SK-MEL-5 (cell line): ENCODE data around the gene DMD. TPM values are rescaled to one million over a fixed set of nuclear protein-coding genes. Genes with fewer than 3 reads are reported as not detected.

Source experiments
- DNase-seq: peaks from one replicate; pipeline ENCODE4 v3.0.0-alpha.2; 2016; ENCODE audit warnings: low read depth, low spot score
- in situ Hi-C: cut with HindIII; loops from 2 replicates; pipeline ENCODE4 v1.10.0; 2016; ENCODE audit warnings: low sequenced_read_pairs, high pct_unique_total_duplicates, low pct_unique_long_range_greater_than_20kb
- total RNA-seq: library from RNA; depleted of rRNA; stranded (reverse); fragments of >200 nt; shearing (Covaris generic); gene quantifications from 2 replicates; pipeline ENCODE4 v1.2.3, GENCODE V29; 2014

Gene DMD
- total RNA-seq, 1 experiment from 2014 or later: 12.9 TPM

- in situ Hi-C loops: loop anchor here (10.0 kb wide), 1 partner anchor 70 kb away; no protein-coding TSS in a partner anchor
- peak; percentile 71 for DNase-seq
Observed at GRCh38 chrX:33175201-33175600, 36.1 kb downstream of the DMD start.

- DNase-seq: no peak
- in situ Hi-C loops: loop anchor here (10.0 kb wide), 1 partner anchor 66 kb away; no protein-coding TSS in a partner anchor
Observed at GRCh38 chrX:33171041-33171440, 40.3 kb downstream of the DMD start.

- DNase-seq: no peak
- in situ Hi-C loops: no loop called here
Observed at GRCh38 chrX:33161829-33162228, 49.5 kb downstream of the DMD start.

GRCh38 chrX:33160273-33160672 is 51.1 kb downstream of the DMD start:
- in situ Hi-C loops: no loop called here
- no peak for DNase-seq

- DNase-seq: no peak
- in situ Hi-C loops: no loop called here
Observed at GRCh38 chrX:33156152-33156726, 55.1 kb downstream of the DMD start.

GRCh38 chrX:33149580-33149979 is 61.8 kb downstream of the DMD start:
- in situ Hi-C loops: no loop called here
- DNase-seq: no peak

GRCh38 chrX:33149085-33149484 is 62.3 kb downstream of the DMD start:
- in situ Hi-C loops: no loop called here
- no peak for DNase-seq

GRCh38 chrX:33142331-33142730 is 69.0 kb downstream of the DMD start:
- DNase-seq: no peak
- in situ Hi-C loops: no loop called here

- DNase-seq: no peak
- in situ Hi-C loops: no loop called here
Observed at GRCh38 chrX:33138677-33139249, 72.6 kb downstream of the DMD start.

- DNase-seq: no peak
- in situ Hi-C loops: no loop called here
Observed at GRCh38 chrX:33134164-33134563, 77.2 kb downstream of the DMD start.

- DNase-seq: no peak
- in situ Hi-C loops: no loop called here
Observed at GRCh38 chrX:33133320-33133719, 78.0 kb downstream of the DMD start.

GRCh38 chrX:33132569-33132968 is 78.8 kb downstream of the DMD start:
- DNase-seq: no peak
- in situ Hi-C loops: no loop called here

- in situ Hi-C loops: no loop called here
- DNase-seq: no peak
Observed at GRCh38 chrX:33129607-33130006, 81.7 kb downstream of the DMD start.

GRCh38 chrX:33128048-33128805 is 83.1 kb downstream of the DMD start:
- in situ Hi-C loops: no loop called here

GRCh38 chrX:33126469-33126868 is 84.9 kb downstream of the DMD start:
- no peak for DNase-seq
- in situ Hi-C loops: no loop called here

More at GRCh38 chrX:33128048-33128805, 83.1 kb downstream of the DMD start:
- DNase-seq: no peak

- in situ Hi-C loops: loop anchor here (10.0 kb wide), 1 partner anchor 65 kb away; no protein-coding TSS in a partner anchor
- DNase-seq: peak; percentile 21
Observed at GRCh38 chrX:33109858-33110257, 101.5 kb downstream of the DMD start.

- in situ Hi-C loops: loop anchor here (10.0 kb wide), 1 partner anchor 68 kb away; no protein-coding TSS in a partner anchor
Observed at GRCh38 chrX:33106737-33107136, 104.6 kb downstream of the DMD start.

GRCh38 chrX:33095079-33095478 is 116.3 kb downstream of the DMD start:
- no peak for DNase-seq
- in situ Hi-C loops: no loop called here

More at GRCh38 chrX:33106737-33107136, 104.6 kb downstream of the DMD start:
- no peak for DNase-seq

- in situ Hi-C loops: no loop called here
- DNase-seq: peak; percentile 78
Observed at GRCh38 chrX:33087411-33087810, 123.9 kb downstream of the DMD start.
